K562 (cell line): ENCODE measurements around the gene CEP350. TPM values are rescaled to one million over a fixed set of nuclear protein-coding genes. Genes with fewer than 3 reads are reported as not detected.

ENCODE experiments used
- ATAC-seq: fragments of 200-7000 bp; cut with Tn5 transposase; 3 replicates; pipeline ENCODE4 v1.9.1; 2020; ENCODE audit warnings: moderate library complexity
- BruUV-seq: library from RNA; stranded (reverse); fragments of 400-500 nt; replicated peaks from 2 replicates; lab custom pipeline; 2021; lab: Mats Ljungman, UMichigan
- CTCF ChIA-PET: fragments of 300-600 bp; formaldehyde crosslinking; extraction: SDS; loops from one replicate; lab custom pipeline; 2021; ENCODE audit warnings: low intra/inter-chr PET ratio; lab: Yijun Ruan, JAX
- POLR2A ChIA-PET: fragments of 300-600, 350-650 bp; sonication (Branson Sonifier 250); formaldehyde crosslinking; extraction: SDS; loops from one replicate; lab custom pipeline; 2021; ENCODE audit warnings: antibody characterized with exemption, inconsistent platforms; lab: Yijun Ruan, JAX
- DNase-seq, 4 experiments: peaks; one replicate each; pipeline versions ENCODE4 v3.0.0 to v3.0.0-alpha.2; 2011 to 2018; ENCODE audit warnings: low spot score in 3 of 4, mixed read lengths in 3 of 4; ENCODE audit errors: extremely low read depth in 1 of 4
- FAIRE-seq: peaks from 2 replicates; lab custom pipeline; 2011; peaks lifted over from hg19 to GRCh38; lab: Jason Lieb, UNC
- H2AFZ ChIP-seq: 2 replicates; pipeline ENCODE4 v1.6.0; 2011; ENCODE audit warnings: low read depth, low read length, control low read depth, inconsistent platforms
- H3K27ac ChIP-seq: fragments of 200-600 bp; 3 replicates; pipeline ENCODE4 v1.8.0; 2011; ENCODE audit warnings: low read depth, mild to moderate bottlenecking, control low read depth, inconsistent platforms, low read length, moderate library complexity, mixed read lengths; ENCODE audit errors: extremely low read depth
- H3K27me3 ChIP-seq, 2 experiments: fragments of 300-600 bp in 1 of 2; 2 replicates in 1 of 2; 3 replicates in 1 of 2; pipeline versions ENCODE4 v1.6.0 to v1.8.0; 2011; ENCODE audit warnings: inconsistent platforms in 2 of 2, low read length in 2 of 2, mild to moderate bottlenecking in 1 of 2, mixed read lengths in 1 of 2, moderate library complexity in 1 of 2; ENCODE audit not compliant: control insufficient read depth in 2 of 2, insufficient read depth in 2 of 2
- H3K36me3 ChIP-seq: fragments of 300-600 bp; 3 replicates; pipeline ENCODE4 v1.8.0; 2011; ENCODE audit warnings: mild to moderate bottlenecking, low read length, inconsistent platforms; ENCODE audit not compliant: control insufficient read depth, insufficient read depth
- H3K4me1 ChIP-seq, 2 experiments: fragments of 200-600 bp in 1 of 2; replicated peaks in 1 of 2; 2 replicates in 1 of 2; 3 replicates in 1 of 2; pipeline versions ENCODE4 v1.5.1 to v1.8.0; 2011; ENCODE audit warnings: inconsistent platforms in 2 of 2, low read length in 2 of 2, mild to moderate bottlenecking in 1 of 2, mixed read lengths in 1 of 2, moderate library complexity in 1 of 2; ENCODE audit not compliant: control insufficient read depth in 2 of 2, insufficient read depth in 2 of 2
- H3K4me2 ChIP-seq: 2 replicates; pipeline ENCODE4 v1.6.1; 2011; ENCODE audit warnings: low read length, control low read depth, inconsistent platforms, mixed read lengths; ENCODE audit not compliant: insufficient read depth
- H3K4me3 ChIP-seq: fragments of 200-600 bp; sonication (generic), shearing (Covaris generic); 2 replicates; pipeline ENCODE4 v1.5.1; 2016; ENCODE audit warnings: control low read depth, inconsistent platforms
- H3K79me2 ChIP-seq: fragments of 200-600 bp; 3 replicates; pipeline ENCODE4 v1.8.0; 2011; ENCODE audit warnings: low read length, inconsistent platforms; ENCODE audit not compliant: control insufficient read depth, insufficient read depth
- H3K9ac ChIP-seq, 2 experiments: 2 replicates each; pipeline versions ENCODE4 v1.6.0 to v1.6.1; 2011; ENCODE audit warnings: low read depth in 2 of 2, low read length in 2 of 2, control low read depth in 1 of 2, inconsistent platforms in 1 of 2, mild to moderate bottlenecking in 1 of 2, mixed read lengths in 1 of 2; ENCODE audit not compliant: insufficient read depth in 1 of 2
- H3K9me1 ChIP-seq: one replicate; pipeline ENCODE4 v1.6.0; 2011; ENCODE audit warnings: inconsistent platforms, mild to moderate bottlenecking, low read length, moderate library complexity; ENCODE audit not compliant: control insufficient read depth, insufficient read depth
- H3K9me3 ChIP-seq: replicated peaks from 2 replicates; pipeline ENCODE4 v1.5.1; 2011; ENCODE audit warnings: low read depth, low read length, inconsistent platforms; ENCODE audit not compliant: control insufficient read depth, insufficient read depth
- H4K20me1 ChIP-seq: replicated peaks from 2 replicates; pipeline ENCODE4 v1.6.1; 2011; ENCODE audit warnings: low read length, inconsistent platforms, mixed read lengths; ENCODE audit not compliant: control insufficient read depth, insufficient read depth
- AFF1 ChIP-seq, 2 experiments: fragments of 450-650 bp; IDR thresholded peaks; 2 replicates each; pipeline ENCODE4 v1.6.1; 2018; ENCODE audit warnings: mild to moderate bottlenecking in 2 of 2, low read depth in 1 of 2; ENCODE audit not compliant: partially characterized antibody in 2 of 2
- CLOCK ChIP-seq: fragments of 250-450 bp; sonication (Bioruptor Pico); IDR thresholded peaks from 2 replicates; pipeline ENCODE4 v1.4.0; 2020; ENCODE audit warnings: mild to moderate bottlenecking, moderate library complexity, borderline replicate concordance
- CTBP1 ChIP-seq: fragments of 450-650 bp; IDR thresholded peaks from 2 replicates; pipeline ENCODE4 v1.6.1; 2016; ENCODE audit warnings: borderline replicate concordance
- HDAC3 ChIP-seq: fragments of 450-650 bp; IDR thresholded peaks from 2 replicates; pipeline ENCODE4 v1.6.1; 2018; ENCODE audit warnings: borderline replicate concordance, mild to moderate bottlenecking, moderate library complexity; ENCODE audit not compliant: partially characterized antibody
- MAZ ChIP-seq, 2 experiments: fragments of 450-650 bp in 1 of 2; sonication (generic) in 1 of 2; formaldehyde crosslinking; IDR thresholded peaks in 1 of 2; conservative IDR thresholded peaks in 1 of 2; 2 replicates each; pipeline versions ENCODE4 v1.4.0 to v1.5.0; 2020; ENCODE audit warnings: mild to moderate bottlenecking in 1 of 2, missing genetic modification reagents in 1 of 2
- RBM39 ChIP-seq: fragments of 200-400 bp; formaldehyde crosslinking; optimal IDR thresholded peaks from 2 replicates; pipeline ENCODE3; 2018; ENCODE audit warnings: low read depth, low read length
- RFX5 ChIP-seq: IDR thresholded peaks from 2 replicates; pipeline ENCODE4 v1.6.1; 2011; ENCODE audit warnings: low read depth, mild to moderate bottlenecking, improper control_type of control experiment, low read length
- SIN3A ChIP-seq, 2 experiments: fragments of 150-350 bp in 1 of 2; IDR thresholded peaks; 2 replicates each; pipeline ENCODE4 v1.6.1; 2011 to 2016; ENCODE audit warnings: borderline replicate concordance in 2 of 2, low read depth in 2 of 2, low read length in 2 of 2, mild to moderate bottlenecking in 2 of 2, moderate library complexity in 2 of 2; ENCODE audit not compliant: control insufficient read depth in 1 of 2
- ZNF121 ChIP-seq: sonication (generic); formaldehyde crosslinking; conservative IDR thresholded peaks from 2 replicates; pipeline ENCODE4 v1.8.0; 2022; ENCODE audit warnings: missing genetic modification reagents
- ZNF232 ChIP-seq: sonication (generic); formaldehyde crosslinking; IDR thresholded peaks from 2 replicates; pipeline ENCODE4 v1.8.0; 2022; ENCODE audit warnings: mild to moderate bottlenecking, missing genetic modification reagents
- ZNF280B ChIP-seq: fragments of 250-450 bp; sonication (Bioruptor Pico); IDR thresholded peaks from 2 replicates; pipeline ENCODE4 v1.5.1; 2021; ENCODE audit warnings: mild to moderate bottlenecking
- WGBS: fragments of 100-300 bp; shearing (Covaris generic); methylation state at CpG from one replicate; pipeline ENCODE4 v1.1.6; 2016; ENCODE audit warnings: low coverage, mixed read lengths; ENCODE audit not compliant: insufficient coverage; ENCODE audit errors: missing lambda C conversion rate; 5-methylcytosine and 5-hydroxymethylcytosine counted together
- in situ Hi-C: fragments of 300-500 bp; cut with MboI; formaldehyde crosslinking; loops from 4 replicates; pipeline ENCODE4 v1.15.0; 2018; ENCODE audit warnings: inconsistent platforms, mixed read lengths
- intact Hi-C: fragments of 100-400 bp; cut with micrococcal nuclease; formaldehyde crosslinking; loops from 2 replicates; pipeline ENCODE4 v1.14.2; 2022
- polyA plus RNA-seq, 8 experiments: library from polyadenylated mRNA; depleted of rRNA in 4 of 8; stranded (reverse) in 5 of 8; unstranded in 3 of 8; fragments of >200 nt; fragmentation: Nextera tagmentation in 2 of 8; fragmentation: Illumina TruSeq in 1 of 8; extraction: Ambion mirVana in 2 of 8; extraction: Trizol in 1 of 8; gene quantifications; 2 replicates each; pipeline versions ENCODE4 v1.2.1 to v1.2.3, GENCODE V29; 2011 to 2014; ENCODE audit warnings: inconsistent platforms in 1 of 8, missing spikeins in 1 of 8
- total RNA-seq, 7 experiments: library from RNA; depleted of rRNA in 6 of 7; stranded (reverse); fragments of >200 nt in 6 of 7; fragmentation: Illumina TruSeq in 2 of 7; extraction: Trizol in 2 of 7; gene quantifications; 2 replicates each; pipeline versions ENCODE4 v1.2.1 to v1.2.3, GENCODE V29; 2011 to 2021; ENCODE audit warnings: low replicate concordance in 1 of 7

The CEP350 gene
- total and polyA plus RNA-seq, 9 of the 15 experiments (the other 6 are each of a cell fraction or from before 2014, with no cell fraction given): 8.3 to 64.3 (median 28.0) TPM

- Histone ChIP-seq H3K4me2 (peak overlapping the region; percentile 73), H3K36me3 (peaks cover 9% of the 10 kb centered on the region; the same call in 2 of the 3 replicates), H3K27ac (0 out of 3 replicates have a peak overlapping the region, but pooled peaks have one; percentile 1), H3K9me1 (no peaks in the 10 kb centered on the region), H3K4me3 (no peak overlapping the region), H3K79me2 (no peaks in the 10 kb centered on the region), H3K9ac (peak overlapping the region in 1 of 2 experiments; percentile 70; a peak in 1 of 4 replicates), H3K4me1 (peaks cover 11 to 14% of the 10 kb centered on the region in 2 experiments; a peak in 4 of 5 replicates), H3K9me3 (no peaks in the 10 kb centered on the region), H3K27me3 (no peaks in the 10 kb centered on the region), H4K20me1 (0 out of 2 replicates have a peak, but pooled peaks cover 5% of the 10 kb centered on the region), H2AFZ (peak overlapping the region; percentile 46)
- FAIRE-seq: peak; percentile 88
- no TSS peak for BruUV-seq
- CTCF ChIA-PET: no interaction called here
- POLR2A ChIA-PET: interaction anchor here (0.5 to 2.9 kb wide), 4 partner anchors 10 to 38 kb away, joined by 3 to 12 read pairs (median 5); partner anchors contain the start of gene QSOX1
- peak; percentile 90 for ATAC-seq
- in situ Hi-C loops (no loop called here), intact Hi-C loops (no loop called here)
- peak in 2 of 4 experiments; percentile 60 to 82 for DNase-seq
- WGBS: 18% methylated on average over 14 of the region's 14 CpGs
- TF ChIP-seq ZNF232 (CRISPR knock-in tag): no peak
- TF ChIP-seq RFX5: no peak
- no peak for TF ChIP-seq ZNF280B (CRISPR knock-in tag)
- no peak for TF ChIP-seq ZNF121 (CRISPR knock-in tag)
- TF ChIP-seq HDAC3: peak; percentile 38
- TF ChIP-seq RBM39: no peak
- peak; percentile 57 to 62; a peak in 2 of 4 replicates for TF ChIP-seq MAZ (CRISPR knock-in tag; conservative IDR thresholded peaks at IDR 0.05 in 1 of 2, IDR thresholded peaks at IDR 0.05 in 1 of 2)
- no peak for TF ChIP-seq SIN3A (IDR thresholded peaks at IDR 0.05; ENCODE audit: borderline replicate concordance in 2 of 2, control insufficient read depth in 1 of 2, low read depth in 2 of 2, low read length in 2 of 2)
- TF ChIP-seq CLOCK (CRISPR knock-in tag): no peak
- TF ChIP-seq AFF1 (IDR thresholded peaks at IDR 0.05; ENCODE audit: low read depth in 1 of 2, partially characterized antibody in 2 of 2): peak in 1 of 2 experiments; percentile 67
- TF ChIP-seq CTBP1: peak; percentile 95
These were observed 162.6 kb downstream of the CEP350 start for GRCh38 chr1:180116964-180117763.
